ENCODE measurements around the gene THADA. TPM values are rescaled to one million over a fixed set of nuclear protein-coding genes. Genes with fewer than 3 reads are reported as not detected.

The THADA gene
- total RNA-seq, 1 experiment from 2014 or later: 20.1 TPM

GRCh38 chr2:43347746-43348145, 248.1 kb downstream of the THADA start:
- no peak for DNase-seq
- Histone ChIP-seq H3K56ac (ENCODE audit: insufficient read length, low read depth, low read length) (no peak overlapping the region), H3T11ph (ENCODE audit: low read length) (no peak overlapping the region), H2BK15ac (ENCODE audit: low read depth, low read length) (no peak overlapping the region), H2BK12ac (ENCODE audit: insufficient read length, low read depth, low read length) (no peak overlapping the region), H3K4me1 (ENCODE audit: insufficient read depth, low read length) (peaks cover 13% of the 10 kb centered on the region; the same call in 1 of the 2 replicates), H3K27me3 (ENCODE audit: insufficient read depth, low read length) (no peaks in the 10 kb centered on the region), H3K9ac (ENCODE audit: extremely low read depth, insufficient read length, low read length) (no peak overlapping the region), H2AFZ (ENCODE audit: low read length) (no peak overlapping the region), H3K4me2 (ENCODE audit: insufficient read depth, insufficient read length, low read length) (no peak overlapping the region), H3K23ac (ENCODE audit: insufficient read length, low read depth, low read length) (no peak overlapping the region), H2AK5ac (ENCODE audit: insufficient read length, low read length) (no peak overlapping the region), H4K91ac (ENCODE audit: insufficient read length, low read depth, low read length) (no peak overlapping the region), H4K20me1 (ENCODE audit: control insufficient read depth, insufficient read depth, insufficient read length) (no peaks in the 10 kb centered on the region), H2BK5ac (ENCODE audit: insufficient read length, low read length) (no peak overlapping the region), H3K27ac (ENCODE audit: insufficient read length, low read depth, low read length) (no peak overlapping the region), H3K14ac (ENCODE audit: insufficient read depth, low read length) (no peak overlapping the region), H4K8ac (replicated peaks; ENCODE audit: insufficient read length, low read depth, low read length) (no peak overlapping the region), H3K4ac (ENCODE audit: low read depth, low read length) (no peak overlapping the region), H3K9me3 (ENCODE audit: control insufficient read depth, low read depth, low read length) (no peaks in the 10 kb centered on the region), H2BK20ac (ENCODE audit: low read depth, low read length, poor library complexity, severe bottlenecking) (no peak overlapping the region), H3K23me2 (ENCODE audit: insufficient read length, low read depth, low read length, poor library complexity, severe bottlenecking) (no peaks in the 10 kb centered on the region), H3K79me2 (ENCODE audit: insufficient read depth, low read length) (no peaks in the 10 kb centered on the region), H4K5ac (ENCODE audit: insufficient read length, low read depth, low read length) (no peak overlapping the region), H3K79me1 (ENCODE audit: insufficient read depth, low read depth, low read length, poor library complexity, severe bottlenecking) (no peaks in the 10 kb centered on the region), H3K18ac (ENCODE audit: insufficient read length, low read depth, low read length) (no peak overlapping the region), H2BK120ac (ENCODE audit: low read depth, low read length, poor library complexity, severe bottlenecking) (no peak overlapping the region)
- H3K36me3 Mint-ChIP-seq (ENCODE audit: insufficient read depth in 1 of 3, low read depth in 3 of 3): peaks cover 0 to 7% (median 0%) of the 10 kb centered on the region in 3 experiments; a peak in 2 of 7 replicates
- no peaks in the 10 kb centered on the region; a peak in 1 of 5 replicates for H3K9me3 Mint-ChIP-seq
- H3K4me3 Mint-ChIP-seq: no peak overlapping the region
- TF ChIP-seq CTCF (conservative IDR thresholded peaks at IDR 0.05): no peak
- peaks cover 37 to 42% of the 10 kb centered on the region in 2 experiments for H3K4me1 Mint-ChIP-seq
- no peak overlapping the region for H3K27ac Mint-ChIP-seq
- no CpG with 5 or more reads among the region's 4 CpGs for WGBS (ENCODE audit: extremely low coverage, insufficient read length, low lambda C conversion rate)
- no peaks in the 10 kb centered on the region for H3K27me3 Mint-ChIP-seq (ENCODE audit: low read depth)

Data from H9 (cell line).